K562 (cell line): Measurements from ENCODE around the gene TMCO4. TPM values are rescaled to one million over a fixed set of nuclear protein-coding genes. Genes with fewer than 3 reads are reported as not detected.

Experiments
- ATAC-seq: fragments of 200-7000 bp; cut with Tn5 transposase; 3 replicates; pipeline ENCODE4 v1.9.1; 2020; ENCODE audit warnings: moderate library complexity
- BruUV-seq: library from RNA; stranded (reverse); fragments of 400-500 nt; replicated peaks from 2 replicates; lab custom pipeline; 2021; lab: Mats Ljungman, UMichigan
- CTCF ChIA-PET: fragments of 300-600 bp; formaldehyde crosslinking; extraction: SDS; loops from one replicate; lab custom pipeline; 2021; ENCODE audit warnings: low intra/inter-chr PET ratio; lab: Yijun Ruan, JAX
- POLR2A ChIA-PET: fragments of 300-600, 350-650 bp; sonication (Branson Sonifier 250); formaldehyde crosslinking; extraction: SDS; loops from one replicate; lab custom pipeline; 2021; ENCODE audit warnings: antibody characterized with exemption, inconsistent platforms; lab: Yijun Ruan, JAX
- DNase-seq, 4 experiments: peaks; one replicate each; pipeline versions ENCODE4 v3.0.0 to v3.0.0-alpha.2; 2011 to 2018; ENCODE audit warnings: low spot score in 3 of 4, mixed read lengths in 3 of 4; ENCODE audit errors: extremely low read depth in 1 of 4
- FAIRE-seq: peaks from 2 replicates; lab custom pipeline; 2011; peaks lifted over from hg19 to GRCh38; lab: Jason Lieb, UNC
- H2AFZ ChIP-seq: 2 replicates; pipeline ENCODE4 v1.6.0; 2011; ENCODE audit warnings: low read depth, low read length, control low read depth, inconsistent platforms
- H3K27ac ChIP-seq: fragments of 200-600 bp; 3 replicates; pipeline ENCODE4 v1.8.0; 2011; ENCODE audit warnings: low read depth, mild to moderate bottlenecking, control low read depth, inconsistent platforms, low read length, moderate library complexity, mixed read lengths; ENCODE audit errors: extremely low read depth
- H3K27me3 ChIP-seq, 2 experiments: fragments of 300-600 bp in 1 of 2; 2 replicates in 1 of 2; 3 replicates in 1 of 2; pipeline versions ENCODE4 v1.6.0 to v1.8.0; 2011; ENCODE audit warnings: inconsistent platforms in 2 of 2, low read length in 2 of 2, mild to moderate bottlenecking in 1 of 2, mixed read lengths in 1 of 2, moderate library complexity in 1 of 2; ENCODE audit not compliant: control insufficient read depth in 2 of 2, insufficient read depth in 2 of 2
- H3K36me3 ChIP-seq: fragments of 300-600 bp; 3 replicates; pipeline ENCODE4 v1.8.0; 2011; ENCODE audit warnings: mild to moderate bottlenecking, low read length, inconsistent platforms; ENCODE audit not compliant: control insufficient read depth, insufficient read depth
- H3K4me1 ChIP-seq, 2 experiments: fragments of 200-600 bp in 1 of 2; replicated peaks in 1 of 2; 2 replicates in 1 of 2; 3 replicates in 1 of 2; pipeline versions ENCODE4 v1.5.1 to v1.8.0; 2011; ENCODE audit warnings: inconsistent platforms in 2 of 2, low read length in 2 of 2, mild to moderate bottlenecking in 1 of 2, mixed read lengths in 1 of 2, moderate library complexity in 1 of 2; ENCODE audit not compliant: control insufficient read depth in 2 of 2, insufficient read depth in 2 of 2
- H3K4me2 ChIP-seq: 2 replicates; pipeline ENCODE4 v1.6.1; 2011; ENCODE audit warnings: low read length, control low read depth, inconsistent platforms, mixed read lengths; ENCODE audit not compliant: insufficient read depth
- H3K4me3 ChIP-seq: fragments of 200-600 bp; sonication (generic), shearing (Covaris generic); 2 replicates; pipeline ENCODE4 v1.5.1; 2016; ENCODE audit warnings: control low read depth, inconsistent platforms
- H3K79me2 ChIP-seq: fragments of 200-600 bp; 3 replicates; pipeline ENCODE4 v1.8.0; 2011; ENCODE audit warnings: low read length, inconsistent platforms; ENCODE audit not compliant: control insufficient read depth, insufficient read depth
- H3K9ac ChIP-seq, 2 experiments: 2 replicates each; pipeline versions ENCODE4 v1.6.0 to v1.6.1; 2011; ENCODE audit warnings: low read depth in 2 of 2, low read length in 2 of 2, control low read depth in 1 of 2, inconsistent platforms in 1 of 2, mild to moderate bottlenecking in 1 of 2, mixed read lengths in 1 of 2; ENCODE audit not compliant: insufficient read depth in 1 of 2
- H3K9me1 ChIP-seq: one replicate; pipeline ENCODE4 v1.6.0; 2011; ENCODE audit warnings: inconsistent platforms, mild to moderate bottlenecking, low read length, moderate library complexity; ENCODE audit not compliant: control insufficient read depth, insufficient read depth
- H3K9me3 ChIP-seq: replicated peaks from 2 replicates; pipeline ENCODE4 v1.5.1; 2011; ENCODE audit warnings: low read depth, low read length, inconsistent platforms; ENCODE audit not compliant: control insufficient read depth, insufficient read depth
- H4K20me1 ChIP-seq: replicated peaks from 2 replicates; pipeline ENCODE4 v1.6.1; 2011; ENCODE audit warnings: low read length, inconsistent platforms, mixed read lengths; ENCODE audit not compliant: control insufficient read depth, insufficient read depth
- DDX20 ChIP-seq: fragments of 450-650 bp; IDR thresholded peaks from 2 replicates; pipeline ENCODE4 v1.6.1; 2016; ENCODE audit warnings: missing genetic modification characterization, low read depth, mild to moderate bottlenecking, missing compliant biosample characterization, moderate library complexity
- ETV1 ChIP-seq: fragments of 450-650 bp; conservative IDR thresholded peaks from 2 replicates; pipeline ENCODE4 v1.6.1; 2016; ENCODE audit warnings: missing genetic modification characterization, control low read depth, low read depth, missing compliant biosample characterization
- JUN ChIP-seq, 2 experiments: sonication (generic) in 1 of 2; formaldehyde crosslinking in 1 of 2; IDR thresholded peaks; 2 replicates each; pipeline versions ENCODE4 v1.6.1 to v1.8.0; 2012 to 2022; ENCODE audit warnings: borderline replicate concordance in 2 of 2, mild to moderate bottlenecking in 2 of 2, improper control_type of control experiment in 1 of 2, low read depth in 1 of 2, low read length in 1 of 2, missing genetic modification reagents in 1 of 2
- MECOM ChIP-seq: fragments of 250-450 bp; sonication (Bioruptor Pico); IDR thresholded peaks from 2 replicates; pipeline ENCODE4 v1.8.0; 2022; ENCODE audit warnings: inconsistent platforms
- NR4A1 ChIP-seq, 2 experiments: fragments of 250-450 bp in 1 of 2; fragments of 450-650 bp in 1 of 2; sonication (Bioruptor Pico) in 1 of 2; IDR thresholded peaks; 2 replicates each; pipeline versions ENCODE4 v1.4.0 to v1.6.1; 2016 to 2020; ENCODE audit warnings: mild to moderate bottlenecking in 2 of 2, missing compliant biosample characterization in 1 of 2, missing genetic modification characterization in 1 of 2, moderate library complexity in 1 of 2
- RBM39 ChIP-seq: fragments of 200-400 bp; formaldehyde crosslinking; optimal IDR thresholded peaks from 2 replicates; pipeline ENCODE3; 2018; ENCODE audit warnings: low read depth, low read length
- RCOR1 ChIP-seq, 2 experiments: IDR thresholded peaks; 2 replicates each; pipeline ENCODE4 v1.6.1; 2012; ENCODE audit warnings: low read depth in 2 of 2, low read length in 2 of 2, borderline replicate concordance in 1 of 2, improper control_type of control experiment in 1 of 2
- TGIF2 ChIP-seq: sonication (generic); formaldehyde crosslinking; IDR thresholded peaks from 2 replicates; pipeline ENCODE4 v1.8.1; 2022; ENCODE audit warnings: mild to moderate bottlenecking, missing genetic modification reagents, moderate library complexity
- YBX1 ChIP-seq: fragments of 450-650 bp; IDR thresholded peaks from 2 replicates; pipeline ENCODE4 v1.7.1; 2016; ENCODE audit warnings: mild to moderate bottlenecking
- ZNF184 ChIP-seq: sonication (generic); formaldehyde crosslinking; IDR thresholded peaks from 2 replicates; pipeline ENCODE4 v1.5.0; 2020; ENCODE audit warnings: missing genetic modification reagents
- WGBS: fragments of 100-300 bp; shearing (Covaris generic); methylation state at CpG from one replicate; pipeline ENCODE4 v1.1.6; 2016; ENCODE audit warnings: low coverage, mixed read lengths; ENCODE audit not compliant: insufficient coverage; ENCODE audit errors: missing lambda C conversion rate; 5-methylcytosine and 5-hydroxymethylcytosine counted together
- in situ Hi-C: fragments of 300-500 bp; cut with MboI; formaldehyde crosslinking; loops from 4 replicates; pipeline ENCODE4 v1.15.0; 2018; ENCODE audit warnings: inconsistent platforms, mixed read lengths
- intact Hi-C: fragments of 100-400 bp; cut with micrococcal nuclease; formaldehyde crosslinking; loops from 2 replicates; pipeline ENCODE4 v1.14.2; 2022
- polyA plus RNA-seq, 8 experiments: library from polyadenylated mRNA; depleted of rRNA in 4 of 8; stranded (reverse) in 5 of 8; unstranded in 3 of 8; fragments of >200 nt; fragmentation: Nextera tagmentation in 2 of 8; fragmentation: Illumina TruSeq in 1 of 8; extraction: Ambion mirVana in 2 of 8; extraction: Trizol in 1 of 8; gene quantifications; 2 replicates each; pipeline versions ENCODE4 v1.2.1 to v1.2.3, GENCODE V29; 2011 to 2014; ENCODE audit warnings: inconsistent platforms in 1 of 8, missing spikeins in 1 of 8
- total RNA-seq, 7 experiments: library from RNA; depleted of rRNA in 6 of 7; stranded (reverse); fragments of >200 nt in 6 of 7; fragmentation: Illumina TruSeq in 2 of 7; extraction: Trizol in 2 of 7; gene quantifications; 2 replicates each; pipeline versions ENCODE4 v1.2.1 to v1.2.3, GENCODE V29; 2011 to 2021; ENCODE audit warnings: low replicate concordance in 1 of 7
- TF ChIP-seq, protein P1 (sequence below): fragments of 450-650 bp; formaldehyde crosslinking; IDR thresholded peaks from 2 replicates; pipeline ENCODE4 v1.4.0; 2020; ENCODE audit warnings: mild to moderate bottlenecking, mixed read lengths
- TF ChIP-seq, protein P2 (sequence below): fragments of 450-650 bp; IDR thresholded peaks from 2 replicates; pipeline ENCODE4 v1.6.1; 2018; ENCODE audit warnings: mild to moderate bottlenecking, low read depth; ENCODE audit not compliant: partially characterized antibody

TMCO4 gene
- total and polyA plus RNA-seq, 9 of the 15 experiments (the other 6 are each of a cell fraction or from before 2014, with no cell fraction given): 0.06 to 2.1 (median 1.2) TPM

DNA sequence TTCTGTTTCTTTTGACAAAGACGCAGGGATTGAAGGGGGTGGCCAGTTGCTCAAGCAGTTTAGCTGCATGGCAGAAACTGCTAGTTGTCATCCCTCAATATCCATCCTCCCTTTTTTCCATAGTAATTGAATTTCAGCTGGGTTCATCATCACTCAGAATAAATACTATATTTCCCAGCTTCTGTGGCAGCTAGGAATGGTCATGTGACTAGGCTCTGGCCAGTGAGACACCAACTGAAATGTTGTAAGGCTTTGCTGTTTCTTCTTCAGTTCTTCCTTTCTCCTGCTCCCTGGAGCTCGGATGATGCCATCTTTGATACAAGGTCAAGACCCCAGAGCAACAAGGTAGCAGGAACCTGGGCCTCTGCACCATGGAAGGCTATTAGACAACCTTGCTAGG lies 61.0 kb downstream of the TMCO4 start:
- BruUV-seq: no TSS peak
- no peak overlapping the region for H3K9ac ChIP-seq
- CTCF ChIA-PET: no interaction called here
- no peaks in the 10 kb centered on the region for H3K79me2 ChIP-seq
- ATAC-seq (no peak), DNase-seq (no peak), FAIRE-seq (no peak)
- peaks cover 22 to 66% of the 10 kb centered on the region in 2 experiments for H3K27me3 ChIP-seq
- no peak overlapping the region for H2AFZ ChIP-seq
- no peaks in the 10 kb centered on the region for H3K9me1 ChIP-seq
- TF ChIP-seq, protein P1, sequence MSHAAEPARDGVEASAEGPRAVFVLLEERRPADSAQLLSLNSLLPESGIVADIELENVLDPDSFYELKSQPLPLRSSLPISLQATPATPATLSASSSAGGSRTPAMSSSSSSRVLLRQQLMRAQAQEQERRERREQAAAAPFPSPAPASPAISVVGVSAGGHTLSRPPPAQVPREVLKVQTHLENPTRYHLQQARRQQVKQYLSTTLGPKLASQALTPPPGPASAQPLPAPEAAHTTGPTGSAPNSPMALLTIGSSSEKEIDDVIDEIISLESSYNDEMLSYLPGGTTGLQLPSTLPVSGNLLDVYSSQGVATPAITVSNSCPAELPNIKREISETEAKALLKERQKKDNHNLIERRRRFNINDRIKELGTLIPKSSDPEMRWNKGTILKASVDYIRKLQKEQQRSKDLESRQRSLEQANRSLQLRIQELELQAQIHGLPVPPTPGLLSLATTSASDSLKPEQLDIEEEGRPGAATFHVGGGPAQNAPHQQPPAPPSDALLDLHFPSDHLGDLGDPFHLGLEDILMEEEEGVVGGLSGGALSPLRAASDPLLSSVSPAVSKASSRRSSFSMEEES: peak; percentile 70
- TF ChIP-seq MECOM (CRISPR knock-in tag): no peak
- H3K36me3 ChIP-seq: no peaks in the 10 kb centered on the region
- H4K20me1 ChIP-seq: peaks cover 6% of the 10 kb centered on the region; the same call in 1 of the 2 replicates
- no peaks in the 10 kb centered on the region; a peak in 1 of 5 replicates for H3K4me1 ChIP-seq
- H3K9me3 ChIP-seq: no peaks in the 10 kb centered on the region; the same call in 1 of the 2 replicates
- intact Hi-C loops: no loop called here
- no peak overlapping the region for H3K27ac ChIP-seq
- no peak overlapping the region for H3K4me2 ChIP-seq
- WGBS: 13% methylated on average over 2 of the region's 2 CpGs
- in situ Hi-C loops: no loop called here
- no peak overlapping the region for H3K4me3 ChIP-seq
- POLR2A ChIA-PET: interaction anchor here (1.0 to 1.3 kb wide), 3 partner anchors 8 to 12 kb away, joined by 3 to 6 read pairs (median 4); no protein-coding TSS in a partner anchor

DNA sequence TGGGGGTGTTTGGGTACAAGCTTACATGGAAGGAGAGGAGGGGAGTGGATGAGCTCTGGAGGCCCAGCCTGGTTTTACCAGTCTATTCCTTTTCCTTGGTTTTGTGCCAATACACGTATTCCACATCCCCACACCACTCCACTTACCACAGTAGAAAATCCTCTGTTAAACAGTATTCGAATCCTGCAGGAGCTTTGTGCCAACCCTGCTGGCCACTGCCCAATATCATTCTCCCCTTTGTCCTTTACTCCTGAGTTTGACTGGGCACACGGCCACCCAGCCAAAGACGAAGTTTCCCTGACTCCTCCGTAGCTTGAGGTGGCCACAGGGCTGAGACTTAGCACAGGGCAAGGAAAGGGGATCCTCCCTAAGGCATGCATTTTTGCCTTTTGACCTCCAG lies 61.6 kb downstream of the TMCO4 start:
- H2AFZ ChIP-seq: no peak overlapping the region
- H4K20me1 ChIP-seq: peaks cover 6% of the 10 kb centered on the region; the same call in 1 of the 2 replicates
- ChIA-PET CTCF (interaction anchor here (1.5 kb wide), 1 partner anchor 134 kb away, joined by 4 read pairs; no protein-coding TSS in a partner anchor), POLR2A (interaction anchor here (1.3 kb wide), 1 partner anchor 9 kb away, joined by 6 read pairs; no protein-coding TSS in a partner anchor)
- no peak overlapping the region for H3K9ac ChIP-seq
- H3K9me1 ChIP-seq: no peaks in the 10 kb centered on the region
- BruUV-seq: no TSS peak
- no peaks in the 10 kb centered on the region; a peak in 1 of 5 replicates for H3K4me1 ChIP-seq
- no peaks in the 10 kb centered on the region for H3K36me3 ChIP-seq
- no peak overlapping the region for H3K4me3 ChIP-seq
- WGBS: 0% methylated on average over 5 of the region's 5 CpGs
- ATAC-seq: no peak
- H3K27ac ChIP-seq: no peak overlapping the region
- no peak for FAIRE-seq
- H3K27me3 ChIP-seq: peaks cover 20 to 69% of the 10 kb centered on the region in 2 experiments
- H3K79me2 ChIP-seq: no peaks in the 10 kb centered on the region
- in situ Hi-C loops: no loop called here
- intact Hi-C loops: no loop called here
- no peak for DNase-seq
- H3K4me2 ChIP-seq: no peak overlapping the region
- H3K9me3 ChIP-seq: no peaks in the 10 kb centered on the region; the same call in 1 of the 2 replicates
- TF ChIP-seq, protein P2, sequence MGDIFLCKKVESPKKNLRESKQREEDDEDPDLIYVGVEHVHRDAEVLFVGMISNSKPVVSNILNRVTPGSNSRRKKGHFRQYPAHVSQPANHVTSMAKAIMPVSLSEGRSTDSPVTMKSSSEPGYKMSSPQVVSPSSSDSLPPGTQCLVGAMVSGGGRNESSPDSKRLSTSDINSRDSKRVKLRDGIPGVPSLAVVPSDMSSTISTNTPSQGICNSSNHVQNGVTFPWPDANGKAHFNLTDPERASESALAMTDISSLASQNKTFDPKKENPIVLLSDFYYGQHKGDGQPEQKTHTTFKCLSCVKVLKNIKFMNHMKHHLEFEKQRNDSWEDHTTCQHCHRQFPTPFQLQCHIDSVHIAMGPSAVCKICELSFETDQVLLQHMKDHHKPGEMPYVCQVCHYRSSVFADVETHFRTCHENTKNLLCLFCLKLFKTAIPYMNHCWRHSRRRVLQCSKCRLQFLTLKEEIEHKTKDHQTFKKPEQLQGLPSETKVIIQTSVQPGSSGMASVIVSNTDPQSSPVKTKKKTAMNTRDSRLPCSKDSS: no peak
- TF ChIP-seq ZNF184 (CRISPR knock-in tag): no peak
- TF ChIP-seq RCOR1 (IDR thresholded peaks at IDR 0.05; ENCODE audit: borderline replicate concordance in 1 of 2, low read depth in 2 of 2, low read length in 2 of 2): no peak
- no peak for TF ChIP-seq ETV1 (tag)
- TF ChIP-seq RBM39: no peak
- no peak for TF ChIP-seq NR4A1 (CRISPR knock-in tag; IDR thresholded peaks at IDR 0.05)
- no peak for TF ChIP-seq NR4A1 (tag; IDR thresholded peaks at IDR 0.05)
- no peak for TF ChIP-seq YBX1
- TF ChIP-seq JUN (IDR thresholded peaks at IDR 0.05; ENCODE audit: borderline replicate concordance, low read depth, low read length): no peak
- TF ChIP-seq JUN (CRISPR knock-in tag; IDR thresholded peaks at IDR 0.05; ENCODE audit: borderline replicate concordance): no peak
- no peak for TF ChIP-seq DDX20 (tag)
- TF ChIP-seq TGIF2: no peak
